Activated T-cell treated with anti-CD3 and anti-CD28 coated beads for 4 hours (primary cell): ENCODE measurements around the gene PODXL.
"Not testable (repeated sequence)": the region's sequence is repeated elsewhere in the genome, so short reads cannot be mapped to it uniquely, and the experiment has no call there.

Source experiments
- DNase-seq: peaks from one replicate; pipeline ENCODE4 v3.0.0-alpha.2; 2020

The PODXL gene

DNA sequence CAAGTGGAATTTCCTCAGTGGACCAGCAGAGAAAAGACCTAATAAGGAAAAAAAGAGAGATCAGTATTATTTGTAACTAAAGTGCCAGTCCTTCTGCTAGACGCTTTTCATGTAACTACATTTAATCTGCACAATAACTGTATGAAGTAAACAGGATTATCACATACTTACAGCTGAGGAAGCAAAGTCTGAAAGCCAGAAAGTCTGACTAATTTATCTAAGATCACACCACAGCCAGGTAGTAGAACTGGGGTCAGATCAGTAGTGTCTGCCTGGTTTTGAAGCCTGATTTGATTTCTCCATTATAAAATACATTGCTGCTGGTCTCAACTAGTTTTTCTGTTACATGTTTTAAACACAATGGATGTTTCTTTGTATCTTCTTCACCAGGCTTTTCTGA is 69.2 kb downstream of the PODXL start:
- DNase-seq = no peak

DNA sequence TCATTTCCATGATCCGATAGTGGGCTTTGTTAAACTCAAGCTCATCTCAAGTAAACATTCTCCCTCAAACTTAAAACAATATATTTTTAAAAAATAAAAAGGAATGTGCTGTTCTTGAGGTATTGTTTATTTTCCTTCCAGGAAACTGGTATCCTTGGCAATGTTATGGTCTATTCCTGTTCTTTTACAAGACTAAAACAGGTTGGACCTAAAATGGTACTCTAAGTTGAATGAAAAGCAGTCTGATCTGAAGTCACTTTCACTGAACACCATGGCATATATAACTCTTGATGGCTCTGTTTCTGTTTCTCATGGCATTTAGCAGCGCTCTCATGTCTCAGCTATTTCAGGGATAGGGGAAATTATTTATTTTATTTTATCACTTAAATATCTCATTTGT is 70.1 kb downstream of the PODXL start:
- DNase-seq = no peak

DNA sequence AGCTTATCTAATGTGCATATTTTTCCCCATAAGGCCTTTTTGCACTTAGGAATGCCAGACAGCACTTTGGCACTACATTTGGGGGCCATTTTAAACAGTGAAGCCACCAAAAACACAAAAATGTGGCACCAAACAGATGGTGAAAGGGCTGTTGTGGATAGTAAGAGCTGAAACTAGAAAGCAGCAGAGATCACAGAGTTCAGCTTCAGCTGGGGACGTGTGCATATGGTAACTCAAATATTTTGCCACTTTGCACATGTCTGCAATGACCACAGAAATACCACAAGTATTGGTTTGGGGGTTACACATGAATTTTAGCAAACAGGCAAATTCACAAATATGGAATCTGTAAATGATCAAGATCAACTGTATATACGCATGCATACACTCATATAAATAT is 72.8 kb downstream of the PODXL start:
- no peak for DNase-seq

DNA sequence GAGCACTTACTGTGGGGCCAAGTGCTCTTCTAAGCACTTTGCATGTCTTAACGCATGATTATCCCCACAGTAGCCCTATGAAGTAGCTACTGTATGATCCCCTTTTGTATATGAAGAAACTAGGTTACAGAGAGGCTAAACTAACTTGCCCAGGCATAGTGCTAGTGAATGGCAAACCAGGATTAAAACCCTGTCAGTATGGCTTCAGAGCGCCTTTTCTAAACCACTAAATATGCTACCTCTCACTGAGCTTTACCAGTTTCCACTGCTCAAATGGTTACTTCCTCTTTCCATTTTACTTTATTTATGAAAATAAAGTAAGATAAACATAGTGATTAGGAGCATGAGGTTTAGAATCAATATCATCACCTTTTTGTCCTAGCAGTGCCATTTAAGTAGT is 73.6 kb downstream of the PODXL start:
- no peak for DNase-seq

DNA sequence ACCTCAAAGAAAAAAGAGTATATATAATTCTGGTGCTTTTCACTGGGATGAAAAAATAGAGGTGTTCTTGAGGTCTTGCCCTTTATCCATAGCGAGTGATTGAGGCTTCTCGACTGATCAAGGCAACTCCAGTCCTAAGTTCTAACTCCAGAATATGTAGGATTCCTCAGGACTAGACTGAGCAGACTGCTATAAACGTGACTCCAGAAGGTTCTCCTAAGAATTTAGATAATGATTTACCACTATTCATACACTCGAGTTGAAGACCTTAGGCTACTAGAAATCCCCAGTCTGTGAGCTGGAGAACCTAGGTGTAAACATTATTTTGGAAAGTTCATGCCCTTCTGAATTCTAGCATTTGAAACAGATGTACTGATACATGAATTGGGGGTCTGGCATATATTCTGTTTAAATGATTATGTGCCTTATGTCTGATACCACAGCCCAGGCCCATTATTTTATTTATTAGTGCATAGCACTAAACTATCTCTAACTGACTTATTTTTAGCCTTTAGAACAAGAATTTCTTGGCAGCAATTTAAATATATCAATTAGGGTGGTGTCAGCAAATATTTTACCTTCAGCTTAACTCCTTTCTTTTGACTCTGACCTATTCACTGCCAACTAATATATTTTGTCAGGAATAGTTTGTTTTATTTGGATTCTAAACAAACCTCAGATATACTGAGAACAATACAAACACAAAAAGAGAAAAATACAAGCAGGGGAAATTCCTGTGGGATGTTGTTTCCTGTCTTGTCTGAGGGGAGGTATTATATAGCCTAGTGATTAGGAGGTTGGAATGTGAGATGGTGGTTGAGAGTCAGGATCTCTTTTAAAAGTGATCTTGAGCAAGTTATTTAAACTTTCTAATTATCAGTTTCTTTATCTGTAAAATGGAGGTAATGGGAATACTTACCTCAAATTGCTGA is 75.8 kb downstream of the PODXL start:
- DNase-seq = no peak

DNA sequence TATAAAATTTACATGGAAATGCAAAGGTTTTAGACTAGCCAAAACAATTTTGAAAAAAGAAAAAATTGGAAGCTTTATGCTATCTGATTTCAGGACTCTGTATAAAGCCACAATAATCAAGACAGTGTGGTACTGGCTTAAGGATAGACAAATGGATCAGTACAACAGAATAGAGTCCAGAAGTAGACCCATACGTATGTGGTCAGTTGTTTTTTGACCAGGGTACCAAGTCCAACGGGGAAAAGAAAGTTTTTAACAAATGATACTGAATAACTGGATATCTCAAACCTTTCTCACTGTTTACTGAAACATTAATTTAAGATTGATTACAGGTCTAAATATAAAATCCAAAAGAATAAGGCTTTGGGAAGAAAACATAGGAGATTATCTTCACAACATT is 79.7 kb downstream of the PODXL start:
- DNase-seq = no peak

DNA sequence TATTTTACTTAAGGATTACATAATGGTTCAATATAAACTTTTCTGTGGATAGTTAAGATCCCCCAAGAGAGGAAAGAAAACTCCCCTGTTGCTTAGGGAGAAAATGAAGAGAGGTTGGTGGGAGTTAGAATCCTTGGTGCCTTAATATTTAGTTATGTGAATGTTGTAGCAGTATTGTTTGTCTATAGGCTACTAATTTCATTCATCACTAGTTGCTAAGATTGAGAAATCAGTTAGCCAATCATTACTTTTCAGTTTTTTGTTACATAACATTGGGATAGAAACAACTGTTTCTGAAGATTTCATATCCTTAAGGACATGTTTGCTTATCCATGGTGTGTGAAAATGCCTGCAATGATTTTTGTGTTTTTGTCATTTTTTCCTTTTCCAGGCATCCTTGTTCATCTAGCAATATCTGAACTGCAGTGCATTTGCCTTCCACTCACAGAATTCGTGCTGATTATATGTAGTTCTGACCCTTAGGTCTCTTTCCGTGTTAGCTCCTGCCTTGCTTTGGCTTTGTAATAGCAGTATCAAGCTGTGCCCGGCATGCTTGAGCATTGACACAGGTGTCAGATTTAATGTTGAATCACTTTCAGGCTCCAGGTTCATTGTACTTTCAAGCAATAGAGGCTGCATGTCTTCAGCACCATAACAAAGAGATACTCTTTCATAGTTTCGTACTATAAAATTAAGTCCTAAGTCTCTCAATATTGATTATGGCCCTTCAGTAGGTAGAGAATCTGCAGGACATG is 85.0 kb downstream of the PODXL start:
- DNase-seq = no peak

DNA sequence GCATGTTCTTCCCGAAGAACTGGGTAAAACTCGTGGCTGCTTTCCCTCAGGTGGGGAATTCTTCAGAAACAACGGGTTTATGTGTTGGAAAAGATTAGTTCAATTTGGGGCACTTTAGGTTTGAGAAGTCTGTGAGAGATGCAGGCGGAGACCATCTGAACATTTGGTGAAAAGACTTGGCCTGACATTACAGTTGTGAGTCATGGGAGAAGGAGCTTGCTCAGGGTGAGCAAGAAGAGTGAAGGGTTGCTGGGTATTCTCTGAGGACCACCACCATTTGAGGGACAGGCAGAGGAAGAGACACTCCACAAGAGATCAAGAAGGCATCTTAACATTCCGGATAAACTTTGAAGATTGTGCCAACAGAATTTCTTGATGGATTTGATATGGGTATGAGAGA is 88.6 kb downstream of the PODXL start:
- no peak for DNase-seq

DNA sequence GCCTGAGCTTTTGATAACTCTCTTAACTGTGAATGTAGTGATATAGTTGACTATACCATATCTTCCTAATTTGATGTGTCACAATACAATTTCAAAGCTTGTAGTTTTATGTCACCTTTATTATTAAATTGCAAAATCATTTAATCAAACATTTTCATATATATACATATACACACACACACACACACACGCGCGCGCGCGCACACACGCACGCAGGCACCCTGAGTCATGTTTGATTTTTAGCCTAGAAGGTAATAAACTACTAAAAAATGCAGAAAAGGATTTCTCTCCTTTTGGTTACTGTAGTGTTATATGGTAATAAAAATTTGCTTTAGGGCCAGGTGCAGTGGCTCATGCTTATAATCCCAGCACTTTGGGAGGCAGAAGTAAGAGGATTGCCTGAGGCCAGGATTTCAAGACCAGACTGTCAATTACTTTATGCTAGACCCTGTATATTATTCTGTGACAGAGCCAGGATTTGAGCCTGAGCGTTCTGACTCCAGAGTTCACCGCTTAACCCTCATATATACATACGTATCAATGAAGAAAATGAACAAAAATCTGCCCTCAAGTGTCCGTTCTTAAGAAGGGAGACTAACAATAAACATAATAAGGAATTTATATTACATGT is 89.6 kb downstream of the PODXL start:
- DNase-seq = no peak

DNA sequence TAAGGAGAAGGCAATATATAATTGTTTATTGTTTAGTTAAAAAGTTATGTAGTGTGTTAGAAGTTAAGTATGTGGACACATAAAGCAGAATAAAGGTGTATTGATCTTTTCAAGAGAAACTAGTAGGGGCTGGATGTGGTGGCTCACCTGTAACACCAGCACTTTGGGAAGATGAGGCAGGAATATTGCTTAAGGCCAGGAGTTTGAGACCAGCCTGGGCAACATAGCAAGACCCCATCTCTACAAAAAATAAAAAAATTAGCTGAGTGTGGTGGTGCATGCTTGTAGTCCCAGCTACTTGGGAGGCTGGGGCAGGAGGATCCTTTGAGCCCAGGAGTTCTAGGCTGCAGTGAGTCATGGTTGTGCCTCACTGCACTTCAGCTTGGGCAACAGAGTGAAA is 93.7 kb downstream of the PODXL start:
- DNase-seq = not testable (repeated sequence)

DNA sequence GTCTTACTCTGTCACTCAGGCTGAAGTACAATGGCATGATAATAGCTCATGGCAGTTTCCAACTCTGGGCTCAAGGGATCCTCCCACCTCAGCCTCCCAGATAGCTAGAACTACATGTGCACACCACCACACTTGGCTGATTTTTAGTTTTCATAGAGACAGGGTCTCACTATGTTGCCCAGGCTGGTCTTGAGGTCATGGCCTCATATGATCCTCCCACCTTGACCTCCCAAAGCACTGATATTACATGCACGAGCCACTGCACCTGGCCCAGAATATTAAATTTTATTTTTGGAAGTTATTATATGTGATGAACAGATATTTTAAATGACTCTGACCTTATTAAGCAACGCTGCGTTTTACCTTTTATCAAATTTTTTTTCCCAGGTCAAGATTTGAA is 94.4 kb downstream of the PODXL start:
- no peak for DNase-seq

DNA sequence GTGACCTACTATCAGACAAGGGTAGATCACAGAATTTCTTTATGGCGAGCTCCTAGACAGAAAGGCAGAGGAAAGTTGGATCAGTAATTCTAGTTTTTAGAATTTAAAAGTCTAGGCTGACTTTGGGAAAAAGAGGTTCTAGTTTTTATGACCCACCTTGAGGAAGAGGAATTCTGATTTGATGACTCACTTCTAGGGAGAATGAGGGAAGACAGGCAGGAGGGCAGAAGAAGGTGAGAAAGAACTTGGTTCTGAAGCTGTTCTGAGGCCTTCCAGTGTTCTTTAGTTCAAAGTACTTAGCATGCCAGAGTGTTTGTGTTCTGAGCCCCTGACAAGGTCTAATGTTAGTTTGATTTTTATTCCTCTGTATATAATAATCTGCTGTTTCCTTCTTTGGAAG is 97.2 kb downstream of the PODXL start:
- DNase-seq = no peak

DNA sequence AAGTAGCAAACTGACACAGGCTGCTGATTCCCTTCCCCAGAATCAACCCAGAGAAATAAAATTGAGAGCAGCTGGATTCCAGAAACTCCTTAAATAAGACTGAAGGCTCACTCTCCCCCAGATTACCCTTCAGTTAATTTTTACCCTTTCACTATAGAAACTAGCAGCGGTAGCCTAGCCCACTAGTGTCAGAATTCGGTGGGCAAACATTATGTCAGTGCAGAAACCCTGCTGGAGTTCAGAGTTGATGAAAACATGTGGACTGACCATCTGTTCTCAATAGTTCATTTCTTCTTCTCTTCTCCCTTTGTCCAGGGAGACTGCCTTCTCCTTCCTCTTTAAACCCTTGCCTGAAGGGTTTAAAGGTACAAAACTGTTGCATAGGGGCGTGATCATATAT is 100.1 kb downstream of the PODXL start:
- DNase-seq = no peak

DNA sequence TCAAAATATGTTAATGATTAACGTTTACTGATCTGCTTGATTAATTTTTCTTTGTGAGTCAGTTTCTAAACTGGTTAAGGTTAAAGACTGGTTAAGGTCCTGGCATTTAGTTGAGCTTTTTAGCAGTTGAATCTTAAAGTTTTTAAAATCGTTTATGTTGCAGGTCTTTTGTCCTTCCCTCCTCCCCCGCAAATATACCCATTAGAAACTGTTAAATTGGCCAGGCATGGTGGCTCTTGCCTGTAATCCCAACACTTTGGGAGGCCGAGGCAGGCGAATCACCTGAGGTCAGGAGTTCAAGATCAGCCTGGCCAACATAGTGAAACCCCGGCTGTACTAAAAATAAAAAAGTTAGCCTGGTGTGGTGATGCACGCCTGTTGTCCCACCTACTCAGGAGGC is 100.9 kb downstream of the PODXL start:
- no peak for DNase-seq

DNA sequence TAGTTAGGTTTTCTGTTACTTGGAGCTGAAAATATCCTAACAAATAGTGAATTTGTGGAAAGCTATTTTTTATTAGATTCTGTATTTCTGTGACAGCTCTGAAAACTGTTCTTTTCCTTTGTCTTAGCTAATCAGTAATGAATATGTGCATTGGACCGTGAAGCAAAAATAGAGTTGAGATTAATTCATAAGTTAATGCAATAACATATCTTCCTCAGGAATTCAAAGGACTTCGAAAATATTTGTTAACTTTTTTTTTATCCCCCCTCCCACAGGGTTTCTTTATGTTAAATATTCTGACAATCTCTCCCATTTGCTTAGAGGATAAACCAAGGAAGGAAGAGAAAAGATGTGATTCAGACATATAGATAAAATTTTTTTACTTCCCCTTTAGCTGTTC is 101.4 kb downstream of the PODXL start:
- DNase-seq = no peak

DNA sequence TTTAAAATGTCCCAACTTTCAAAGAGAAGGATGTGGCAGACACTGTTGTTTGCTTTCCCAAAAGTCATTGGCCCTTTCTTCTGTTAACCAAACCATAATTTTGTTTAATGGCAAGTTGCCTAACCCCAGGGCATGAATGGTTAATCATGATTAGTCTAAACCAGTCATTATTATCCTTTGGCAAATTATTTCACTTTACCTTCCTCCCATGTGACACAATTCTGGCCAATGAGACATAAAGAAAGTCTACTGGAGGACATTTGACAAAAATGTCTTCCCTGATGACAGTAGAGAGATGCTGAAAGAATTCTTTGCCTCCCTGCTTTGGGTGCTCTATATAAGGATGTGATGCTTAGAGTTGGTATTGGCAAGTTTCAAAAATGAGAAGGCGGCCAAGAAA is 101.9 kb downstream of the PODXL start:
- no peak for DNase-seq
